ENCODE data around the gene CCDC192.
"Not testable (repeated sequence)": the region's sequence is repeated elsewhere in the genome, so short reads cannot be mapped to it uniquely, and the experiment has no call there.

The CCDC192 gene

GRCh38 chr5:127676951-127677350 is 26.2 kb upstream of the CCDC192 start:
- not testable (repeated sequence) for H3K4me1 ChIP-seq (ENCODE audit: control insufficient read depth in 1 of 2, insufficient read depth in 2 of 2, low read length in 2 of 2)

GRCh38 chr5:127679691-127680330 is 23.4 kb upstream of the CCDC192 start:
- H3K4me1 ChIP-seq (ENCODE audit: control insufficient read depth in 1 of 2, insufficient read depth in 2 of 2, low read length in 2 of 2); H3K27ac ChIP-seq (ENCODE audit: low read depth, low read length); H3K9ac ChIP-seq (ENCODE audit: low read depth in 1 of 2, low read length in 2 of 2); H3K36me3 ChIP-seq (ENCODE audit: control insufficient read depth in 1 of 2, insufficient read depth in 2 of 2, low read length in 2 of 2); H3K27me3 ChIP-seq (ENCODE audit: control insufficient read depth in 1 of 2, insufficient read depth in 2 of 2, low read length in 2 of 2); H3K9me3 ChIP-seq (ENCODE audit: control insufficient read depth in 1 of 2, low read length in 2 of 2); H3K4me3 ChIP-seq (ENCODE audit: low read depth in 1 of 2, low read length in 2 of 2): not testable (repeated sequence)

More at GRCh38 chr5:127676951-127677350, 26.2 kb upstream of the CCDC192 start:
- not testable (repeated sequence) for H3K9me3 ChIP-seq (ENCODE audit: control insufficient read depth in 1 of 2, low read length in 2 of 2); H3K27ac ChIP-seq (ENCODE audit: low read depth, low read length); H3K27me3 ChIP-seq (ENCODE audit: control insufficient read depth in 1 of 2, insufficient read depth in 2 of 2, low read length in 2 of 2); H3K4me3 ChIP-seq (ENCODE audit: low read depth in 1 of 2, low read length in 2 of 2); H3K36me3 ChIP-seq (ENCODE audit: control insufficient read depth in 1 of 2, insufficient read depth in 2 of 2, low read length in 2 of 2); H3K9ac ChIP-seq (ENCODE audit: low read depth in 1 of 2, low read length in 2 of 2)

- H3K9ac ChIP-seq (ENCODE audit: low read depth in 1 of 2, low read length in 2 of 2) = no peak overlapping the region
- no peak overlapping the region for H3K4me3 ChIP-seq (ENCODE audit: low read depth in 1 of 2, low read length in 2 of 2)
- no peak overlapping the region for H3K27ac ChIP-seq (ENCODE audit: low read depth, low read length)
- H3K36me3 ChIP-seq (ENCODE audit: control insufficient read depth in 1 of 2, insufficient read depth in 2 of 2, low read length in 2 of 2) = no peaks in the 10 kb centered on the region
- no peaks in the 10 kb centered on the region for H3K27me3 ChIP-seq (ENCODE audit: control insufficient read depth in 1 of 2, insufficient read depth in 2 of 2, low read length in 2 of 2)
- no peaks in the 10 kb centered on the region for H3K9me3 ChIP-seq (ENCODE audit: control insufficient read depth in 1 of 2, low read length in 2 of 2)
- H3K4me1 ChIP-seq (ENCODE audit: control insufficient read depth in 1 of 2, insufficient read depth in 2 of 2, low read length in 2 of 2) = no peaks in the 10 kb centered on the region
Observed at GRCh38 chr5:127680595-127680994, 22.6 kb upstream of the CCDC192 start.

GRCh38 chr5:127683008-127683407 is 20.2 kb upstream of the CCDC192 start:
- no peak overlapping the region for H3K9ac ChIP-seq (ENCODE audit: low read depth in 1 of 2, low read length in 2 of 2)
- H3K9me3 ChIP-seq (ENCODE audit: control insufficient read depth in 1 of 2, low read length in 2 of 2) = no peaks in the 10 kb centered on the region
- H3K27ac ChIP-seq (ENCODE audit: low read depth, low read length) = no peak overlapping the region
- H3K4me1 ChIP-seq (ENCODE audit: control insufficient read depth in 1 of 2, insufficient read depth in 2 of 2, low read length in 2 of 2) = no peaks in the 10 kb centered on the region
- H3K36me3 ChIP-seq (ENCODE audit: control insufficient read depth in 1 of 2, insufficient read depth in 2 of 2, low read length in 2 of 2) = no peaks in the 10 kb centered on the region
- no peak overlapping the region for H3K4me3 ChIP-seq (ENCODE audit: low read depth in 1 of 2, low read length in 2 of 2)
- no peaks in the 10 kb centered on the region for H3K27me3 ChIP-seq (ENCODE audit: control insufficient read depth in 1 of 2, insufficient read depth in 2 of 2, low read length in 2 of 2)

DNA sequence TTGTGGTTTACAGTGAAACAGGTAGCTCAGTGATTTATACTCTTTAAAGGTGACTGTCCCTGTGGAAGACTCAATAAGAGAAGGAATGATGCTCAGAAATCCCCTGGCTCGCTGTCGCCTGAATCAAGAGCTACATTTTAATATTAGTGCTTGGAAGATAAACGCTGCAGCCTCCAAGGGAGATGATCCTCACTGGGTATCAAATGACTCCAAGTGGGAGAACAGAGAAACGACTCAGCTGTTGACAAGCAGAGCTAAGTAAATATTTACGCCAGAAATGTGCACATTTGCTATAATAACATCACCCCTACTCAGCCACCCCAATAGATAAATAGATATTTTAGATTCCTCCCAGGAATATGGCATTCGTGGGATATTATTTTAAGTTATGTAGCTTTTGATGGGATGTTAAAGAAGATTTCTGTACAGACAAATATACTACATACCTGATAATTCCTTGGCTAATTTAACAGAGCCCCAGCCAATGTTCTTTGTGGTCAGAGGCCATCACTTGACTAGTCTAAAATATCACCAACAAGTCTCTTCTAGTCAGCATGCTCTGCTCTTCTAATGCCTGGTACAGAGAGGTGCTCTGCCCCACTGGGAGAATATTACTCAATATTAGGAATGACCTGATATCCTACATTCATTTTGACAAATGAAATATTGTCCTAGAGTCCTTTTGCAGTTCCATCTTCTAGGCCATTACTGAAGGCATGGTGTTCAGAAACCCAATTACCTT is 18.3 kb upstream of the CCDC192 start:
- H3K9me3 ChIP-seq (ENCODE audit: control insufficient read depth in 1 of 2, low read length in 2 of 2) = no peaks in the 10 kb centered on the region
- H3K9ac ChIP-seq (ENCODE audit: low read depth in 1 of 2, low read length in 2 of 2) = no peak overlapping the region
- no peaks in the 10 kb centered on the region for H3K27me3 ChIP-seq (ENCODE audit: control insufficient read depth in 1 of 2, insufficient read depth in 2 of 2, low read length in 2 of 2)
- no peak overlapping the region for H3K4me3 ChIP-seq (ENCODE audit: low read depth in 1 of 2, low read length in 2 of 2)
- no peaks in the 10 kb centered on the region for H3K36me3 ChIP-seq (ENCODE audit: control insufficient read depth in 1 of 2, insufficient read depth in 2 of 2, low read length in 2 of 2)
- no peaks in the 10 kb centered on the region for H3K4me1 ChIP-seq (ENCODE audit: control insufficient read depth in 1 of 2, insufficient read depth in 2 of 2, low read length in 2 of 2)
- H3K27ac ChIP-seq (ENCODE audit: low read depth, low read length) = no peak overlapping the region

- H3K27me3 ChIP-seq (ENCODE audit: control insufficient read depth in 1 of 2, insufficient read depth in 2 of 2, low read length in 2 of 2) = no peaks in the 10 kb centered on the region
- no peak overlapping the region for H3K4me3 ChIP-seq (ENCODE audit: low read depth in 1 of 2, low read length in 2 of 2)
- H3K4me1 ChIP-seq (ENCODE audit: control insufficient read depth in 1 of 2, insufficient read depth in 2 of 2, low read length in 2 of 2) = no peaks in the 10 kb centered on the region
- H3K36me3 ChIP-seq (ENCODE audit: control insufficient read depth in 1 of 2, insufficient read depth in 2 of 2, low read length in 2 of 2) = no peaks in the 10 kb centered on the region
- H3K9me3 ChIP-seq (ENCODE audit: control insufficient read depth in 1 of 2, low read length in 2 of 2) = no peaks in the 10 kb centered on the region
- H3K9ac ChIP-seq (ENCODE audit: low read depth in 1 of 2, low read length in 2 of 2) = no peak overlapping the region
- no peak overlapping the region for H3K27ac ChIP-seq (ENCODE audit: low read depth, low read length)
Observed at GRCh38 chr5:127685662-127686061, 17.5 kb upstream of the CCDC192 start.

DNA sequence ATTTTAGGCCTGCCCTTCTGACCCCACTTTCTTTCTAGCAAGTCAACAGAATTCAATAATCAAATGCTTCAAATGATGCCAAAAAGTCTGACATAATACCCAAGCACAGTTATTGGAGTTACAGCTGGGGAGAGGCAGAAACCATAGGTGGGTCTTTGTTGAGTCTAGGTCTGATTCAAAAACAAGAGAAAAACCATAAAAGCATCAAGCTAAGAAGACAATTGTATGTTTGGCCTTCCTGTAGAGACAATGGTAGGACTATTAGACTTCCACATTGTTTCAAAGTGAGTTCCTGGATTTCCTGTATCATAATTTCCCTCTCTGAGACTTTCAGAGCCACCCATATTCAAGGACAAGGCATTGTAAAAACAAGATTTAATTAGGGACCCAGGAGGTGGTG is 16.8 kb upstream of the CCDC192 start:
- no peak overlapping the region for H3K27ac ChIP-seq (ENCODE audit: low read depth, low read length)

GRCh38 chr5:127694518-127695171 is 8.5 kb upstream of the CCDC192 start:
- Histone ChIP-seq H3K27me3 (ENCODE audit: control insufficient read depth in 1 of 2, insufficient read depth in 2 of 2, low read length in 2 of 2) (no peaks in the 10 kb centered on the region), H3K9ac (ENCODE audit: low read depth in 1 of 2, low read length in 2 of 2) (no peak overlapping the region), H3K27ac (ENCODE audit: low read depth, low read length) (no peak overlapping the region), H3K9me3 (ENCODE audit: control insufficient read depth in 1 of 2, low read length in 2 of 2) (no peaks in the 10 kb centered on the region), H3K36me3 (ENCODE audit: control insufficient read depth in 1 of 2, insufficient read depth in 2 of 2, low read length in 2 of 2) (no peaks in the 10 kb centered on the region), H3K4me3 (ENCODE audit: low read depth in 1 of 2, low read length in 2 of 2) (no peak overlapping the region), H3K4me1 (ENCODE audit: control insufficient read depth in 1 of 2, insufficient read depth in 2 of 2, low read length in 2 of 2) (peaks cover 0 to 6% of the 10 kb centered on the region in 2 donors)

More for the DNA sequence above, 16.8 kb upstream of the CCDC192 start:
- H3K4me3 ChIP-seq (ENCODE audit: low read depth in 1 of 2, low read length in 2 of 2) = no peak overlapping the region
- H3K9ac ChIP-seq (ENCODE audit: low read depth in 1 of 2, low read length in 2 of 2) = no peak overlapping the region
- H3K27me3 ChIP-seq (ENCODE audit: control insufficient read depth in 1 of 2, insufficient read depth in 2 of 2, low read length in 2 of 2) = no peaks in the 10 kb centered on the region
- no peaks in the 10 kb centered on the region for H3K4me1 ChIP-seq (ENCODE audit: control insufficient read depth in 1 of 2, insufficient read depth in 2 of 2, low read length in 2 of 2)
- no peaks in the 10 kb centered on the region for H3K36me3 ChIP-seq (ENCODE audit: control insufficient read depth in 1 of 2, insufficient read depth in 2 of 2, low read length in 2 of 2)
- H3K9me3 ChIP-seq (ENCODE audit: control insufficient read depth in 1 of 2, low read length in 2 of 2) = no peaks in the 10 kb centered on the region

- Histone ChIP-seq H3K27me3 (ENCODE audit: control insufficient read depth in 1 of 2, insufficient read depth in 2 of 2, low read length in 2 of 2) (no peaks in the 10 kb centered on the region), H3K4me3 (ENCODE audit: low read depth in 1 of 2, low read length in 2 of 2) (no peak overlapping the region), H3K27ac (ENCODE audit: low read depth, low read length) (no peak overlapping the region), H3K4me1 (ENCODE audit: control insufficient read depth in 1 of 2, insufficient read depth in 2 of 2, low read length in 2 of 2) (peaks cover 0 to 6% of the 10 kb centered on the region in 2 donors), H3K36me3 (ENCODE audit: control insufficient read depth in 1 of 2, insufficient read depth in 2 of 2, low read length in 2 of 2) (no peaks in the 10 kb centered on the region), H3K9me3 (ENCODE audit: control insufficient read depth in 1 of 2, low read length in 2 of 2) (no peaks in the 10 kb centered on the region), H3K9ac (ENCODE audit: low read depth in 1 of 2, low read length in 2 of 2) (no peak overlapping the region)
Observed at GRCh38 chr5:127695346-127695745, 7.8 kb upstream of the CCDC192 start.

DNA sequence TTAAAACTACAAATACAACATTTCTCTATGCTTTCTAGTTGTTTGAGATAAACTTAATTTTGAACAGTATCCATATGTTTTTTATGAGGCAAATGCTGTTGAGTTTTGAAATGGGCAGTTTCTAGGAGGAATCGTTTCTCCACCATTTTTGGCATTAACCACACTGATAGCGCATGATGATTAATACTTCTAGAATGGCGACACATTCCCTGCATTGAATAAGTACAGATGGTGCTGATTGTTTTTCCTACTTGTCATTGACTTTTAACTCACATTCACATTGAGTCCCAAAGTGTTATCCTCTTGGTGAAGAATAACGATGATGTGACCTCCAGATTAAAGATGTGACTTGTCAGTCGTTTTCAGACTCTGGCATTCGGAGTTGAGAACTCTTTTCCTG is 6.5 kb upstream of the CCDC192 start:
- H3K9me3 ChIP-seq (ENCODE audit: control insufficient read depth in 1 of 2, low read length in 2 of 2) = no peaks in the 10 kb centered on the region
- peaks cover 0 to 6% of the 10 kb centered on the region in 2 donors for H3K4me1 ChIP-seq (ENCODE audit: control insufficient read depth in 1 of 2, insufficient read depth in 2 of 2, low read length in 2 of 2)
- no peak overlapping the region for H3K9ac ChIP-seq (ENCODE audit: low read depth in 1 of 2, low read length in 2 of 2)
- H3K27ac ChIP-seq (ENCODE audit: low read depth, low read length) = no peak overlapping the region
- H3K27me3 ChIP-seq (ENCODE audit: control insufficient read depth in 1 of 2, insufficient read depth in 2 of 2, low read length in 2 of 2) = no peaks in the 10 kb centered on the region
- no peak overlapping the region for H3K4me3 ChIP-seq (ENCODE audit: low read depth in 1 of 2, low read length in 2 of 2)
- no peaks in the 10 kb centered on the region for H3K36me3 ChIP-seq (ENCODE audit: control insufficient read depth in 1 of 2, insufficient read depth in 2 of 2, low read length in 2 of 2)

All from duodenal mucosa (tissue), 2 donors.